Loucy (cell line): ENCODE data around the gene GRM7.

Source experiments
- CTCF ChIP-seq: fragments of 200-600 bp; sonication (generic); conservative IDR thresholded peaks from 2 replicates; pipeline ENCODE4 v1.5.1; 2014; ENCODE audit warnings: mild to moderate bottlenecking, antibody characterized with exemption, low read length
- EZH2phosphoT487 ChIP-seq: fragments of 200-600 bp; IDR thresholded peaks from 2 replicates; pipeline ENCODE4 v1.6.1; 2018; ENCODE audit warnings: antibody characterized with exemption, mild to moderate bottlenecking, moderate library complexity, borderline replicate concordance

GRCh38 chr3:7484636-7485035, 623.7 kb downstream of the GRM7 start:
- TF ChIP-seq CTCF: no peak
- TF ChIP-seq EZH2phosphoT487: no peak
